Activated T-helper 2 cell treated with anti-CD3 and anti-CD28 coated beads, Interferon-gamma antibody, Interleukin-2, Interleukin-4, amounts not matched to agents 10 μg/mL and 5 μg/mL and 100 μg/mL, durations not matched to agents 14 hours and 24 hours and 36 hours (primary cell): ENCODE results near the gene STAT4. TPM values are rescaled to one million over a fixed set of nuclear protein-coding genes. Genes with fewer than 3 reads are reported as not detected.
"Not testable (repeated sequence)": the region's sequence is repeated elsewhere in the genome, so short reads cannot be mapped to it uniquely, and the experiment has no call there.

Experiments used
- DNase-seq: peaks from one replicate; pipeline ENCODE4 v3.0.0; 2021; ENCODE audit warnings: low spot score
- H3K27ac Mint-ChIP-seq: one replicate; pipeline ENCODE4 v1.8.0; 2021; ENCODE audit warnings: mixed read lengths
- H3K27me3 Mint-ChIP-seq: one replicate; pipeline ENCODE4 v1.8.0; 2021; ENCODE audit warnings: low read depth, mixed read lengths
- H3K36me3 Mint-ChIP-seq: one replicate; pipeline ENCODE4 v1.8.0; 2021; ENCODE audit warnings: low read depth, mixed read lengths
- H3K4me1 Mint-ChIP-seq: one replicate; pipeline ENCODE4 v1.8.0; 2021; ENCODE audit warnings: low read depth, mixed read lengths
- H3K4me3 Mint-ChIP-seq: one replicate; pipeline ENCODE4 v1.8.0; 2021; ENCODE audit warnings: low read depth, mild to moderate bottlenecking, moderate library complexity, mixed read lengths
- H3K9me3 Mint-ChIP-seq: one replicate; pipeline ENCODE4 v1.8.0; 2021; ENCODE audit warnings: mixed read lengths
- intact Hi-C: fragments of 100-400 bp; cut with micrococcal nuclease; formaldehyde crosslinking; loops from one replicate; pipeline ENCODE4 v1.15.1; 2023
- total RNA-seq: library from RNA; stranded (reverse); gene quantifications from 2 replicates; pipeline ENCODE4 v1.2.3, GENCODE V29; 2022

STAT4 gene
- total RNA-seq, 1 donor from 2014 or later = 96.9 TPM

GRCh38 chr2:190999949-191000665, 150.7 kb downstream of the STAT4 start:
- H3K27me3 Mint-ChIP-seq = no peaks in the 10 kb centered on the region
- H3K4me1 Mint-ChIP-seq = peaks cover 74% of the 10 kb centered on the region
- DNase-seq = no peak
- H3K9me3 Mint-ChIP-seq = peaks cover 22% of the 10 kb centered on the region
- no peak overlapping the region for H3K4me3 Mint-ChIP-seq
- peaks cover 97% of the 10 kb centered on the region for H3K36me3 Mint-ChIP-seq
- intact Hi-C loops = no loop called here
- peak overlapping the region; percentile 37 for H3K27ac Mint-ChIP-seq

- DNase-seq = no peak
- peaks cover 72% of the 10 kb centered on the region for H3K4me1 Mint-ChIP-seq
- H3K9me3 Mint-ChIP-seq = peaks cover 16% of the 10 kb centered on the region
- no peaks in the 10 kb centered on the region for H3K27me3 Mint-ChIP-seq
- H3K36me3 Mint-ChIP-seq = peaks cover 96% of the 10 kb centered on the region
- H3K4me3 Mint-ChIP-seq = no peak overlapping the region
- intact Hi-C loops = no loop called here
- peak overlapping the region; percentile 31 for H3K27ac Mint-ChIP-seq
These were observed 151.7 kb downstream of the STAT4 start for GRCh38 chr2:190999058-190999457.

- no peak for DNase-seq
- Mint-ChIP-seq H3K4me3 (no peak overlapping the region), H3K36me3 (peaks cover 94% of the 10 kb centered on the region), H3K4me1 (peaks cover 67% of the 10 kb centered on the region), H3K27ac (peak overlapping the region; percentile 77), H3K27me3 (no peaks in the 10 kb centered on the region), H3K9me3 (peaks cover 5% of the 10 kb centered on the region)
- intact Hi-C loops = loop anchor here (2.0 kb wide), 1 partner anchor 17 kb away; the partner anchor contains the start of gene STAT1
These were observed 153.2 kb downstream of the STAT4 start for GRCh38 chr2:190997526-190998113.

- Mint-ChIP-seq H3K27ac (peak overlapping the region; percentile 77), H3K27me3 (no peaks in the 10 kb centered on the region), H3K4me3 (no peak overlapping the region), H3K9me3 (peaks cover 5% of the 10 kb centered on the region), H3K36me3 (peaks cover 94% of the 10 kb centered on the region), H3K4me1 (peaks cover 63% of the 10 kb centered on the region)
- intact Hi-C loops = loop anchor here (1.0 to 2.0 kb wide), 2 partner anchors 18 to 33 kb away; partner anchors contain the start of gene STAT1
- DNase-seq = no peak
These were observed 153.8 kb downstream of the STAT4 start for GRCh38 chr2:190996947-190997346.

- Mint-ChIP-seq H3K27me3 (no peaks in the 10 kb centered on the region), H3K9me3 (peaks cover 5% of the 10 kb centered on the region), H3K4me1 (peaks cover 59% of the 10 kb centered on the region), H3K27ac (peak overlapping the region; percentile 77), H3K4me3 (no peak overlapping the region), H3K36me3 (peaks cover 92% of the 10 kb centered on the region)
- no peak for DNase-seq
- intact Hi-C loops = loop anchor here (1.0 to 2.0 kb wide), 2 partner anchors 18 to 34 kb away; partner anchors contain the start of gene STAT1
These were observed 154.4 kb downstream of the STAT4 start for GRCh38 chr2:190996338-190996946.

- DNase-seq, H3K4me3 Mint-ChIP-seq, H3K27me3 Mint-ChIP-seq, intact Hi-C loops, H3K9me3 Mint-ChIP-seq: not testable (repeated sequence)
- Mint-ChIP-seq H3K4me1 (peaks cover 55% of the 10 kb centered on the region), H3K27ac (peak overlapping the region; percentile 77), H3K36me3 (peaks cover 92% of the 10 kb centered on the region)
These were observed 155.5 kb downstream of the STAT4 start for GRCh38 chr2:190995315-190995714.

- Mint-ChIP-seq H3K4me3 (no peak overlapping the region), H3K9me3 (peaks cover 5% of the 10 kb centered on the region), H3K27ac (peak overlapping the region; percentile 31), H3K4me1 (peaks cover 45% of the 10 kb centered on the region), H3K27me3 (no peaks in the 10 kb centered on the region), H3K36me3 (peaks cover 92% of the 10 kb centered on the region)
- intact Hi-C loops = no loop called here
- DNase-seq = no peak
These were observed 156.6 kb downstream of the STAT4 start for GRCh38 chr2:190994148-190994547.

- peaks cover 95% of the 10 kb centered on the region for H3K36me3 Mint-ChIP-seq
- no peak overlapping the region for H3K4me3 Mint-ChIP-seq
- intact Hi-C loops = no loop called here
- peaks cover 44% of the 10 kb centered on the region for H3K4me1 Mint-ChIP-seq
- H3K9me3 Mint-ChIP-seq = peaks cover 5% of the 10 kb centered on the region
- no peak for DNase-seq
- peak overlapping the region; percentile 31 for H3K27ac Mint-ChIP-seq
- H3K27me3 Mint-ChIP-seq = no peaks in the 10 kb centered on the region
These were observed 157.5 kb downstream of the STAT4 start for GRCh38 chr2:190993292-190993643.

GRCh38 chr2:190990132-190990531, 160.7 kb downstream of the STAT4 start:
- H3K4me1 Mint-ChIP-seq = peaks cover 39% of the 10 kb centered on the region
- H3K9me3 Mint-ChIP-seq = peaks cover 4% of the 10 kb centered on the region
- H3K27ac Mint-ChIP-seq = peak overlapping the region; percentile 38
- H3K36me3 Mint-ChIP-seq = peaks cover 93% of the 10 kb centered on the region
- no peaks in the 10 kb centered on the region for H3K27me3 Mint-ChIP-seq
- DNase-seq = no peak
- no peak overlapping the region for H3K4me3 Mint-ChIP-seq
- intact Hi-C loops = no loop called here

GRCh38 chr2:190988910-190989309, 161.9 kb downstream of the STAT4 start:
- no peak overlapping the region for H3K4me3 Mint-ChIP-seq
- H3K36me3 Mint-ChIP-seq = peaks cover 94% of the 10 kb centered on the region
- DNase-seq = no peak
- peak overlapping the region; percentile 52 for H3K27ac Mint-ChIP-seq
- no peaks in the 10 kb centered on the region for H3K27me3 Mint-ChIP-seq
- intact Hi-C loops = no loop called here
- H3K4me1 Mint-ChIP-seq = peaks cover 41% of the 10 kb centered on the region
- H3K9me3 Mint-ChIP-seq = no peaks in the 10 kb centered on the region

GRCh38 chr2:190987938-190988337, 162.9 kb downstream of the STAT4 start:
- no peak for DNase-seq
- intact Hi-C loops = no loop called here
- Mint-ChIP-seq H3K27me3 (no peaks in the 10 kb centered on the region), H3K4me1 (peaks cover 43% of the 10 kb centered on the region), H3K9me3 (no peaks in the 10 kb centered on the region), H3K36me3 (peaks cover 93% of the 10 kb centered on the region), H3K27ac (no peak overlapping the region), H3K4me3 (no peak overlapping the region)

GRCh38 chr2:190987116-190987515, 163.7 kb downstream of the STAT4 start:
- Mint-ChIP-seq H3K36me3 (peaks cover 95% of the 10 kb centered on the region), H3K9me3 (no peaks in the 10 kb centered on the region), H3K27me3 (no peaks in the 10 kb centered on the region), H3K4me3 (no peak overlapping the region), H3K27ac (peak overlapping the region; percentile 42), H3K4me1 (peaks cover 47% of the 10 kb centered on the region)
- intact Hi-C loops = no loop called here
- no peak for DNase-seq
